GM18505 (cell line): ENCODE data around the gene MAPK8IP2.

Experiments
- ATAC-seq: cut with Tn5 transposase; IDR thresholded peaks from one replicate; pipeline ENCODE4 v1.9.1; 2021; ENCODE audit not compliant: unreplicated experiment
- POLR2A ChIP-seq: IDR thresholded peaks from 4 replicates; pipeline ENCODE4 v1.6.1; 2011; ENCODE audit warnings: borderline replicate concordance; ENCODE audit not compliant: insufficient read depth, insufficient read length; ENCODE audit errors: extremely low read depth

MAPK8IP2 gene

GRCh38 chr22:50579752-50580151 is 20.8 kb upstream of the MAPK8IP2 start:
- ATAC-seq = no peak
- no peak for TF ChIP-seq POLR2A

DNA sequence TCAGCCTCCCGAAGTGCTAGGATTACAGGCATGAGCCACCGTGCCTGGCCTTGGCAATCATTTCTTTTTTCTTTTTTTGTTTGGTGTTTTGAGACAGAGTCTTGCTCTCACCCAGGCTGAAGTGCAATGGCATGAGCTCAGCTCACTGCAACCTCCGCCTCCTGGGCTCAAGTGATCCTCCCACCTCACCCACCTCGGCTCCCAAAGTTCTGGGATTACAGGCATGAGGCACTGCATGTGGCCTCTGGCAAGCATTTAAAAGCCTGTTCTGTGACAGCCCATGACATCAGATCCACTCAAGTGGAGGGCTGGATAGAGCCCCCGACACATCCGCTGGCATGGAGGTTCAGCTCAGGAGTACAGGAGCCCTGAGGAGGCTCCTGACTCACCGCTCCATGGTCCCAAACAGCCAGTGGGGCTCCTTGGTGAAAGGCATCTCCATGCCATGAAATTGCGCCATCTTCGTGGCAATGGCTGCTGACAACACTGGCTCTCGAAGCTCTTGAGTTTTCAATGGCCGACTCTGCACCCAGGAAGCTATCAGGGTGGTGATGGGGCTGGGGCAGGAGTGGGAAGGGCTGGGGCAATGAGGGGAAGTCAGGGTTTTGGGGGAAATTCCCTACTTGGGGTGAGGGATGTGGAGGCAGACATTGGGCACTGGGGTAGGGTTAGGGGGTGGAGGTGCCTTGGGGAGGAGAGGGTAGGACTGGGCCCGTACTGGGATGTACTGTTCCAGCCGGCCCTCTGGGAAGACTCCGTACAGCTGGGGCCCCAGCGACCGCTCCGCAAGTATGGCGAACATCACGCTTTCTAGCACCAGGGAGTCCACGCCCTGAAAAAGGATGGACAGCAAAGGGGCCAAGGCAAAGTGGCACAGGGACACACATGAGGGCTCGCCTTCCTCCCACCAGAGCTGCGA is 19.3 kb upstream of the MAPK8IP2 start:
- TF ChIP-seq POLR2A = no peak
- ATAC-seq = no peak

DNA sequence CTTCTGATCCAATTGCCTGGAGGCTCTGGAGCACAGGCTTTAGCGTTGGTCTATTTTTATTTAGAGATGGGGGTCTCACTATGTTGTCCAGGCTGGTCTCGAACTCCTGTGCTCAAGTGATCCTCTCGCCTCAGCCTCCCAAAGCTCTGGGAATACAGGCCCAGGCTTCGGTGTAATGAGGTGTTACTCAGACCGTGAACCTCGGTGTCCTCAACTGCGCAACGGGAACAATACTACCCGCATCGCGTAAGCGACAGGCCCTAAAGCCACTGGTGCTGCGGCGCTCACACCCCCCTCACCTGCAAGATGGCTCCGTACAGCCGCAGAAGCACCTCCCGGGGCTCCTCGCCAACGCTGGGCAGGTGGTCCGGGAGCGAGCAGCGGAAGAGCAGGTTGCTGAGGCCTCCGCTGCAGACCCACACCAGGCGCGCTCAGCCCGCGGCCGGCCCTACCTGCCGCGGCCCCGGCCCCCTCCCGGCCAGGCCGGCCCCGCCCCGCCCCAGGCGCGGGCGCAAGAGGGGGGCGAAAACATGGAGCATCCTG is 18.6 kb upstream of the MAPK8IP2 start:
- no peak for TF ChIP-seq POLR2A
- peak; percentile 9 for ATAC-seq

DNA sequence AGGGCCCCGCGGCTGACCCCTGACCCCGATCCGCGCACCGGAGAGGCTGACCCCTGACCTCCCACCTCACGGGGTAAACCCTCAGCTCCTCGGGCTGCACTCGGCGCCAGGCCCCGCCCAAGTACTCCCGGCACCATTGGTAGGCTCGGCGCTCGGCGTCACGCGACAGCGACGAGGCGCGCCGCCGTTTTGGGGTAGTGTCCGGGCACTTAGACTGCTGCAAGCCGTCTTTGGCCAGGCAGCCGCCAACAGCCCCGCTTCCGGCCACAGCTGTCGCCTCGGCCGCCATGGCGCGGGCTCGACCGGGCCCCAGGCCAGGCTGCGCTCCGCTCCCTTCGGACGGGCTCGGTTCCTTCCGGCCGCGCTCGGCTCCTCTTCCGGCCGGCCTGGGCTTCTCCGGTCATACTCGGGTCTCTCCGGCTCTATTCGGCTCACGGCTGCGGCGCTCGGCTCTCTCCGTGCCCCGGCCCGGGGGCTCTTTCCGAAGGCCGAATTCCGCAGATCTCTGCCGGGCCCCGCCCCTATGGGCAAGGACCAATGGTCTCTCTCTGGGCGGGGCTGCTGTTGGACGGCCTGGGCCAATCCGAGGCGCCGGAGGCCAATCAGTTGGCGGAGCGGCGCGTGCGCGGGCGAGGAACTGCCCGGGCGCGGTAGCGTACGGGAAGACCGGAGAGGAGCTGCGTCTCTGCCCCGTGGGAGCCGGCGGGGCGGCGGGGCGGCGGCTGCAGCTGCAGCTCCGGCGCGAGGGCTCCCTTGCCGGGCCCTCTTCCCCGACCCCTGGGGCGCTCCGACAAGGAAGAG is 17.9 kb upstream of the MAPK8IP2 start, which contains the start of gene CHKB:
CHKB (minus strand) TSS at position 357 of the 801 bp plus-strand sequence; CDS start at position 289, 68 bp downstream.
- peak; percentile 89 for ATAC-seq
- TF ChIP-seq POLR2A = peak; percentile 86

DNA sequence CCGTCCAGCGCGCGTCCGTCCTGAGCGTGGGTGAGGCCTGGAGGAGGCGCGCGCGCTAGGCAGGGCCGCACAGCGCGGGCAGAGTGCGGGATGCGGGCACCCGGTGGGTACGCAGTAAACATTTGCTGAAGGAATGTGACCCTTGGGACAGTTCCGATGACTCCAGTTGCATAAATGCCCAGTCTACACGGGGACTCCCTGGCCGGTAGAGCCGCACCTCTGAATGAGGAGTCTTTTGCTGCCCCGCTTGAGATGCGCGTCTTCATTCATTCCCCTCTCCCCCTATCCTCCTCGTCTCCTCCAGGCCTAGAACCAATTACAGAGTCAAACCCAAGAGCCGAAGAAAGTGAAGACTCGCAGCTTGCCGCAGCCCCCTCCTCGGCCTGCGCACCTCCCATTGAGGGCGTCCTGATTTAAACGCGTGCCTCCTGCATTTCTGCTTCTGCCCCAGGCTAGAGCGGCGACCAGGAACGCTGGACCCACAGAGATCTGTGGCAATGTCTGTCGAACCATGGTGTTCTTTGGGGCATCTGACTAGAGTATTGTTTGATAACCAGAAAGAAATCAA is 17.2 kb upstream of the MAPK8IP2 start:
- no peak for TF ChIP-seq POLR2A
- peak; percentile 30 for ATAC-seq

DNA sequence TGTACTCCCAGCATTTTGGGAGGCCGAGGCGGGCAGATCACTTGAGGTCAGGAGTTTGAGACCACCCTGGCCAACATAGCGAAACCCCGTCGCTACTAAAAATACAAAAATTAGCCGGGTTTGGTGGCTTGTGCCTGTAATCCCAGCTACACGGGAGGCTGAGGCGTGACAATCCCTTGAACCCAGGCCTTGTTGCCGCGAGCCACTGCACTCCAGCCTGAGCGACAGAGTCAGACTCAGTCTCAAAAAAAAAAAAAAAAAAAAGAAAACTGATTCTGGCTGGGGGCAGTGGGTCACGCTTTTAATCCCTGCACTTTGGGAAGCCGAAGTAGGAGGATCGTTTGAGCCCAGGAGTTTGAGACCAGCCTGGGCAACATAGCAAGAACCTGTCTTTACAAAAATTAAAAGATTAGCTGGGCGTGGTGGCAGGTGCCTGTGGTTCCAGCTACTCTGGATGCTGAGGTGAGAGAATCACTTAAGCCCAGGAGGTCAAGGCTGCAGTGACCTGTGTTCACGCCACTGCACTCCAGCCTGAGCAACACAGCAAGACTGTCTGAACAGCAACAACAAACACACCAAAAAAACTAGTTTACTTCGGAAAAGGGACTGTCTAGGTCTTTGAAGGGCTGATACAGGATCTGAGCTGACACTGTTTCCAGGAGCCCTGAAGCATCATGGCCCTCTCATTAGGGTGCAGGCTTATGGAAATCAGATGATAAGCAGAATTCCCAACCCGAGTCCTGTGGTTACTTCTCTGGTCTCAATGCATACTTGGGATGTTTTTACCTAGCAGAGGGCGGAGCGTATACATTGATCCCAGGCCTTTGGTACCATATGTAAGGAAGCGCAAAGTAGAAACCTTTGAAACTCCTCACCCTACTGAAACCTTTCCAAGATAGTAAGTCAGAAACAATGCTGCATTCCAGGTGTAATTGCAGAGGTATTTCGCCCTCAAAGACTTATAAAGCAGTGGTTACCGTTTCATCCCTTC is 16.2 kb upstream of the MAPK8IP2 start:
- ATAC-seq = no peak
- no peak for TF ChIP-seq POLR2A

GRCh38 chr22:50585238-50585637 is 15.4 kb upstream of the MAPK8IP2 start:
- TF ChIP-seq POLR2A = no peak
- ATAC-seq = no peak

GRCh38 chr22:50585781-50586180 is 14.8 kb upstream of the MAPK8IP2 start:
- TF ChIP-seq POLR2A = no peak
- no peak for ATAC-seq

GRCh38 chr22:50586416-50586815 is 14.2 kb upstream of the MAPK8IP2 start:
- no peak for ATAC-seq
- TF ChIP-seq POLR2A = no peak

GRCh38 chr22:50587407-50587806 is 13.2 kb upstream of the MAPK8IP2 start:
- ATAC-seq = no peak
- TF ChIP-seq POLR2A = no peak

GRCh38 chr22:50595189-50595588 is 5.4 kb upstream of the MAPK8IP2 start:
- no peak for ATAC-seq
- no peak for TF ChIP-seq POLR2A

DNA sequence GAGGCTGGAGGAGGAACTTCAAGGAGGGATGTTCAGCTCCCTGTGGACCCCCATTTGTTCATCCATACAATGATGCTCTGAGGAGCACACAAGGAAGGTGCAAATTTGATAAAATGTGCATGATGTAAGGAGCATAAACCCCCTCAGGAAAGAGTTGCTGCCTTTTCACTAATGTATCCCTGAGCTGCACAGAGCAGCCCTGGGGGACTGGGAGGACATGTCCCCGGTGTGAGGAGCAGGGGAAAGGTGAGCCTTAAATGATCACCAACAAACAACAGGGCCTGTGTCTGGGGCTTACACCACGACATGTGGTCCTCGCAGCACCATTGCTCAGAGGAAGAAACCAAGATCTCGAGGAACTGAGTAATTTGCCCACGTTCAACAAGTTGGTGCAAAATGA is 3.5 kb upstream of the MAPK8IP2 start:
- ATAC-seq = no peak

More for the DNA sequence above, 3.5 kb upstream of the MAPK8IP2 start:
- TF ChIP-seq POLR2A = no peak
